Right renal cortex interstitium (tissue), 3 donors: ENCODE data around the gene HIF1AN. TPM values are rescaled to one million over a fixed set of nuclear protein-coding genes. Genes with fewer than 3 reads are reported as not detected.

Experiments
- DNase-seq, 3 donors: peaks; one replicate each; pipeline ENCODE4 v3.0.0-alpha.2; 2013; ENCODE audit warnings: low read depth in 3 of 3, low spot score in 2 of 3
- polyA plus RNA-seq, 3 donors: library from polyadenylated mRNA; unstranded; fragments of 120-200 nt; gene quantifications; one replicate each; pipeline ENCODE4 v1.2.1, GENCODE V29; 2013; ENCODE audit not compliant: insufficient read length in 3 of 3

The HIF1AN gene
- polyA plus RNA-seq = 10 to 100 TPM; 41.9 to 45.1 (median 43.8) TPM

DNA sequence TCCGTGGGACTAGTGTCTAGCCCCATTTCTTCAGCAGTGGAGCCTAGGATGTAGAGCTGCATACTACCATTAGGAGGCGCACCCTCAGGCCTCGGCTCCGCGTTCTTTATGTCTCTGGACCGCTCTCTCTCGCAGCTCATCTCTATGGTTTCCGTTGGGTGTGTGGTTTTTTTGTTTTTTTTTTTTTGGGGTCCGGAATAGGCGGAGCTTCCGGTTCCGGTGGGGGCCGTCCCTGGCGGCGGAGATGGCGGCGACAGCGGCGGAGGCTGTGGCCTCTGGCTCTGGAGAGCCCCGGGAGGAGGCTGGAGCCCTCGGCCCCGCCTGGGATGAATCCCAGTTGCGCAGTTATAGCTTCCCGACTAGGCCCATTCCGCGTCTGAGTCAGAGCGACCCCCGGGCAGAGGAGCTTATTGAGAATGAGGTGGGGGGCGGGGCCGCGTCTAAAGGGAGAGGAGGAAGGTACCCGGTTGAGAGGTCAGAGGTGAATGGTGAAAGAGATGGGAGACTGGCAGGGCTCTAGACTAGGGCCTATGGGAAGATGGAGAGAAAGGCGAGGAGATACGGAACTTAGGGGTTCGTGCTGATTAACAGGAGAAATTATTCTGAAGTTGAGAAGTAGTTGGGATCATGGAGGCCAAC, at the start of gene HIF1AN:
TSS of gene HIF1AN (plus strand) at position 229 of the 639 bp plus-strand sequence. CDS start at position 245, 16 bp downstream.
- DNase-seq = peak; percentile 80 to 91 (median 89)

- no peak for DNase-seq
These were observed 48.2 kb upstream of the HIF1AN start for GRCh38 chr10:100487529-100487928.

DNA sequence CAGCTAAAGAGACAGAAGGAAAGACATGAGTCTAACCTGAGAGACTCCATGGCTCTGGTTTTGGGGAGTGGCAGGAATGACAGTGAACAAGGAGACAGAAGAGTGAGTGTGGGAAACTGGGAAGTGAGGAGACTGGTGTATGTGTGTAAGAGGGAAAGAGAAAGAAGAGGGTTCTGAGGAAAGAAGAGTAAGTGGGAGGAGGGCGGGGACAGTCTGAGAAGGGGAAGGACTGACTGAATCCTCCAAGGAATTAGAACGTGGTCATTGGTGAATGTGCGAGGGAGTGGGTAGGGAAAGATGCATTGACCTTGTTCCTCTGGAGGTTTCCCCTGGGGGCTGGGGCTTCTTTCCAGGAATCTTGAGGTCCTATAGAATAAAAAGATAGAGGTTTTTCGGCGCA, 46.3 kb upstream of the HIF1AN start:
- no peak for DNase-seq

- no peak for DNase-seq
These were observed 45.2 kb upstream of the HIF1AN start for GRCh38 chr10:100490531-100490930.

DNA sequence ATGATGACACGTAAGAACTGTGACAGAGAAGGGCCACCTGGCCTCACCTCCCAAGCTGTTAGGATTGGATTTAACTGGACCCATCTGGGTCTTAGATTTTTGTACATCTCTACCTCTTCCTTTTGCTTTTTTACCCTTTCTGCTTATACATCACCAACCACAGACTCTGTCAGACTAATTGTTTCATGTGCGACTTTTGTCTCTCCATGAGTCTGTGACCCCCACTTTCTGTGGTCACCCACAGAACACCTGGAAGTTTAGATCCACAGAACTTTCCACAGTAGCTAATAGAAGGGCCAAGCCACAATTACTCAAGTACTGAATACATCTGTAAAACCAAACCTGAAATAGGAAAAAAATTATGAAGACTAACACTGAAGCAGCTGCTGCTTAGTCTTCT, 39.2 kb upstream of the HIF1AN start:
- DNase-seq = no peak

GRCh38 chr10:100498059-100498458, 37.7 kb upstream of the HIF1AN start:
- DNase-seq = no peak

GRCh38 chr10:100501423-100501822, 34.3 kb upstream of the HIF1AN start:
- DNase-seq = no peak

DNA sequence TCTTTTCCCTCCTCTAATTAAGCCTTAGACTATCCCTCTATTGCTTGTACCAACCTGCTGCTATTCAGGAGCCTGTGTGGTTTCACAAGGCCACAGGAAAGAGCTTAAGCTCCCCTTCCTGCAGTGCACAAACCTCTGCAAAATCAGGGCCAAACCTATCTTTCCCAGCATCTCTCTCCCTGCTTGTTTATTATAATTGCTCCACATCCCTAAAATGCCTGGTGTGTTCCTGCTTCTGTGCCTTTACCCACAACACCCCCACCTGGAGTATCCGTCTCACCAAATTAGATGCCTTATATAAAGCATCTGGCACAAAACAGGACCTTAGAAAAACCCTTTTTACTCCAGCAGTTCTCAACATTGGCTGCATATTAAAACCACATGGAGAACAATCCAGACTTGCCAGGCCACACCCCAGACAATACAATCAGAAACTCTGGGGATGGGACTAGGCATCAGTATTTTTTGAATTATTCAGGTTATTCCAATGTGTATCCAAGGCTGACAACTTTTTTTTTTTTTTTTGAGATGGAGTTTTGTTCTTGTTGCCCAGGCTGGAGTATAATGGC, 32.7 kb upstream of the HIF1AN start:
- DNase-seq = no peak

DNA sequence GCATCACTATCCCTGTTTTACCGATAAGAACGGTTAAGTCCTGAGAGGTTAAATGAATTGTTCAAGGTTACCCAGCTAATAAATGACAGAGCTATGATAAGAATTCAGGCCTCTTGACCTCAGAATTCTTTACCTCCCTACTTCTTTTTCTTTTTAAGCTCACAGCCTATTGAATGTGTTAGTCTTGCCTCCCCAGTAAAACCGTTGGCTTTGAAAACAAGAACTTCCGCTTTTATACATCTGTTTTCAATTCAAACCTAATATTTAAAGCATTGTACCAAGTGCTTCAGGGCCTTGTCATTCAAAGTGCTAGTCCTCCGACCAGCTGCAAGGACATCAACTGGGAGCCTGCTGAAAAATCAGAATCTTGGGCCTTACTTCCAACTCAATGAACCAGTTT, 31.6 kb upstream of the HIF1AN start:
- no peak for DNase-seq

- DNase-seq = no peak
These were observed 30.6 kb upstream of the HIF1AN start for GRCh38 chr10:100505164-100505563.

- DNase-seq = no peak
These were observed 29.0 kb upstream of the HIF1AN start for GRCh38 chr10:100506596-100507356.

DNA sequence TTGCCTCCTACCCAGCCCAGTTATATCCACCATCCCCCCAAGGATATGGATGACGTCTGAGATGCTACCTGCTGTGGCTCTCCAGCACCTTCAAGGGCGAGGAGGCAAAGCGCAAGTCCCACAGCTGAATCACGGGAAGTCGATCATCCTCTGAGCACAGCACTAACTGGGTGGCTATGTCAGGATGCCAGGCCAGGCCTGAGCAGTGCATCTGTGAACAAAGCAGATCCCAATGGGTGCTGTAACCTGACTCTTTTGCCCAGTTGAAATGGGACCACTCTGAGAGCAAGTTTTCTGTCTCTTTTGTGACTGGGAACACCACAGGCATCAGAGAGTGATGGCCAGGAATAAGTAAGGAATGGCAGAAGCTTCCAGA, 28.4 kb upstream of the HIF1AN start:
- no peak for DNase-seq

- no peak for DNase-seq
These were observed 27.5 kb upstream of the HIF1AN start for GRCh38 chr10:100508266-100508665.

DNA sequence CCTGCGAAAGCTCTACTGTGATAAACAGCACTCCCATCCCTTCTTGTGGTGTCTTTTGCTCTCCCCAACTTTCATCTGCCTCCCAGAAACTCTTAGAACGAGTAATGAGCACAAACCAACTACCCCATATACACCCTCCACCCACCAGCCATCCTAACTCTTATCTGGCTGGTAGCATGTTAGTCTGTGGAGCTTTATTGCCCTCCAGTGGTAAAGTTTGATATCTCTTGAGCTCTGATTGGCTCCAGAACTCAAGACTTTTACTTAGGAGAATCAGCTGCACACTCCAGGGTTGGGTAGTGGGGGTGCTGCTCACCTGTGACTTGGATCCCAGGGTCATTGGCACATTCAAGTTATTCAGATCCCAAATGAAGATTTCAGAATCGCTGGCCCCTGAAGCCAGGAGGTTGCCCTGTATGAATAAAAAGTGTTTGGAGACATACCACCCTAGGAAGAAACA, 27.0 kb upstream of the HIF1AN start:
- no peak for DNase-seq

- no peak for DNase-seq
These were observed 26.4 kb upstream of the HIF1AN start for GRCh38 chr10:100509241-100509840.

- no peak for DNase-seq
These were observed 25.0 kb upstream of the HIF1AN start for GRCh38 chr10:100510533-100511308.

- no peak for DNase-seq
These were observed 20.1 kb upstream of the HIF1AN start for GRCh38 chr10:100515612-100516011.

DNA sequence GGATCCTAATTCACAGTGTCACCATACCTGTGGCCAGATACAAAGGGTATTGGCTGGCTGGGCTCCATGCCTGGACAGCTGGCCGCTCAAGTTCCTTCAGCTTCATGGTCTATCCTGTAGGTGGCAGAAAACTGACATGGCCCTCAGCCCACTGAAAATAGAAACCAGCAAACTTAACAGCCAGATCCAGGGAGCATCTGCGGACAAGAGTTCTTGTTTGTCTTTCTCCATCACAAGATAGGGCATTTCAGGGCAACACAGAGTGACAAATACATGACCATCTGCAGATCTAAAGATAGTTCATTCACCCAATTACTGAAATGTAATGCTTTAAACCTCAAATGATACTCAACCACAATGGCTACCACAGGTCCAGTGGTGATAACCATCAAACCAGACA, 18.9 kb upstream of the HIF1AN start:
- DNase-seq = no peak

- DNase-seq = peak in 2 of 3 donors; percentile 60 to 68
These were observed 16.9 kb upstream of the HIF1AN start for GRCh38 chr10:100518761-100519241.

DNA sequence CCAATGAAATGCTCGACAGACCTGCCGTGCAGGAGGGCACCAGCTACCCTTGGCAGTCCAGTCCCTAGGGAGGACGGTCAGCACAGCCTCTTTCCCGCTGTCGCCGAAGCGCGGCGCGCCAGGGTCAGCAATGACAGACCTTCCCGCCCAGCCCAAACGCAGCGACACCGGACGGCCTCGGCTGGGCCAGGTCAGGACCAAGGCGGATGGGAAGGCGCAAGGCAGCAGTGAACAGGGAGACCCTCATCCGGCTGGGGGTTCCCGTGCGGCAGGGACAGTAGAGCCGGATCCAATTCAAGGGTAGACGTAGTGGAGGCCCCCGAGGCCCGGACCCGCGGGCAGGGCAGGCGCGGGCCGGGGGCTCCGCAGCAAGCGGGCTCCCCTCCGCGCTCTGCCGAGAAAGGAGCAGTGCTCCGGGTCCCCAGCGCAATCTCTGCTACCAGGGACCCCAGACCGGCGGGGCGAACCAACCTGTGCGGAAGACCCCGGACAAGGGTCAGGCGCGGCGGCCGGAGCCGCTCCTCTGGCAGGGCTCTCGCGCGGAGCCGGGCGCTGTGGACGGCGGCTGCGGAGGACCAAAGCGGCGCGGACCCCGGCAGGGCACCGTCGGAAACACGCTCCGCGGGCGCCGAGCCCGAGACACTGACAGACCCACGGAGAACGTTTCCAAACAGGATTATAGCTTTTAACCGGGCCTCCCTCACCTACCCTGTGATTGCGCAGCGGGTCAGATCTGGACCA, 16.3 kb upstream of the HIF1AN start, which contains the start of gene SEC31B:
TSS of gene SEC31B (minus strand) at position 551 of the 741 bp plus-strand sequence. CDS start 2,909 bp downstream, outside the sequence.
- peak in 1 of 3 donors; percentile 25 for DNase-seq
